GM12801 (cell line): ENCODE data around the gene LCTL.

ENCODE experiments used
- CTCF ChIP-seq: IDR thresholded peaks from one replicate; pipeline ENCODE4 v1.5.1; 2011; ENCODE audit warnings: control low read depth; ENCODE audit not compliant: insufficient read length; ENCODE audit errors: extremely low read depth

The LCTL gene

GRCh38 chr15:66563126-66563525, 2.7 kb downstream of the LCTL start:
- no peak for TF ChIP-seq CTCF

GRCh38 chr15:66560856-66561525, 4.8 kb downstream of the LCTL start:
- no peak for TF ChIP-seq CTCF

GRCh38 chr15:66558271-66558670, 7.5 kb downstream of the LCTL start:
- TF ChIP-seq CTCF = no peak

- TF ChIP-seq CTCF = no peak
Observed at GRCh38 chr15:66555685-66556084, 10.1 kb downstream of the LCTL start.

GRCh38 chr15:66545255-66545654, 20.5 kb downstream of the LCTL start:
- TF ChIP-seq CTCF = no peak

- TF ChIP-seq CTCF = no peak
Observed at GRCh38 chr15:66542896-66543295, 22.9 kb downstream of the LCTL start.

GRCh38 chr15:66535056-66535455, 30.7 kb downstream of the LCTL start:
- no peak for TF ChIP-seq CTCF
